NCI-H2227 (cell line): ENCODE data around the gene CAVIN1.
A peak's percentile ranks its signal among the peaks of the same experiment; 100 is the strongest.
"Not testable (repeated sequence)": the region's sequence is repeated elsewhere in the genome, so short reads cannot be mapped to it uniquely, and the experiment has no call there.

Experiments used
- DNase-seq: peaks from one replicate; lab custom pipeline; 2025; ENCODE audit not compliant: unreplicated experiment; lab: John Stamatoyannopoulos, UW

The CAVIN1 gene

DNA sequence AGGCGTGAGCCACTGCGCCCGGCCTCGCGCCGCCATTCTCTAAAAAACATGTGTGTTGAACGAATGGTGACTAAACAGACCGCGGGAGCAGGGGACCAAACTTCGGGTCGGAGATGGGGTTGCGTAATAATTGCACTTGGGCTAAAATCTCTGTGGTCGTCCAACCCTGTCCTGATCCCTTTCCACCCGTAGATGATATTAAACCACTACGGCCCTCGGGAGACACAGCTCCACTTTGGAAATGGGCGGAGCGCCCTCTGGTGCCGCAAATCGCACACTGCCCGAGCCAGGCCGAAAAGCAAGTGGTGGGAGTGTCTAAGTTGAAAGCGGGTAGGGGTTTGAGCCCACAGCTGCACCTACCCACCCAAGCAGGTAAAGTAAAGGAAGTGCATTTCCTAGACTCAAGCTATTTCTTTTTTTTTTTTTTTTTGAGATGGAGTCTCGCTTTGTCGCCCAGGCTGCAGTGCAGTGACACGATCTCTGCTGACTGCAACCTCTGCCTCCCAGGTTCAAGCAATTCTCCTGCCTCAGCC is 17.0 kb downstream of the CAVIN1 start:
- peak; percentile 71 for DNase-seq

DNA sequence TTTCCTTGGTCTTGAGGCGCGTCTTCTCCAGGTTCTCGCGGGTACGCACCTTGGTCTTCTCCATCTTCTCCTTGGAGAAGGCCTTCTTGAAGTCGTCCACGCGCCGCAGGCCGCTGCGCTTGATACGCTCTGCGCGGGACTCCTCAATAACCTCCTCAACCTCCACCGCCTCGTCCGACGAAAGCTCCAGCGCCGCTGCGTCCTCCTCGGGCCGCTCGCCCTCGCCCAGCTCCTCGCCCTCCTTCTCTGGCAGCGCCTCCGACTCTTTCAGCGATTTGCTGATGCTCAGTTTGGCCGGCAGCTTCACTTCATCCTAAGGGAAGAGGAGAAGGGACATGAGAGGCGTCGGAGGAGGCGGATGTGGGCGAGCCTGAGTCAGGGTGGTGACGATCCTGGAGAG is 18.0 kb downstream of the CAVIN1 start:
- DNase-seq: no peak

DNA sequence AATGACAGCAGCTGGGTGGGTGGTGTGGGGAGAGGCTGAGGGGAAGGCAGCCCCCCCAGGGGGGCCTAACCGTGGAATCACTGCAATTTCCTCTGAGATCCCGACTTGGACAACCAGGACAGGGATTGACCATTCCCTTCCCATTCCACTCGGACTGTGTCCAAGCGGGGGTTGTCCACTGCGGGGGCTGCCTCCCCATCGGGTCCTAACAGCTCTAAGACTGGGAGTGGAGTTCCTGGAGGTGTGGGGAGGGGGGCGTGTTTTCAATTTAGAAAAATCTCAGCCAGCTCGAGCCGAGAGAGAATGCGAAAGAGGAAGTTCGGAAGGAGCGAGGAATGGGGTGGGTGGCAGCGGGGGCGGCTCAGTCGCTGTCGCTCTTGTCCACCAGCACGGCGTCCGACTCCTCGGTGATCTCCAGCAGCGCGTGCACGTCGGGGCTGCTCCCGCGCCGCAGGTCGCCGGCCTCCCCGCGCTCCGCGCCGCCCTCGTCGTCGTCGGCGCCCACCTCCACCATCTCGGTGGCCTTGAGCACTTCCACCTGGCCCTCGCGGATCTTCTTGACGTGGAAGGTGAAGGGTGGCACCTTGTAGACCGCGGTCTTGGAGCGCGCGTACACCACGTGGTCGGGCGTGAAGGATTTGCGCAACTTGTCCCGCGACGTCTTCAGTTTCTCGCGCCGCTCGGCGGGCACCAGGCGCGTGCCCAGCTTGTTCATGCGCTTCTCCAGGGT is 18.6 kb downstream of the CAVIN1 start:
- no peak for DNase-seq

DNA sequence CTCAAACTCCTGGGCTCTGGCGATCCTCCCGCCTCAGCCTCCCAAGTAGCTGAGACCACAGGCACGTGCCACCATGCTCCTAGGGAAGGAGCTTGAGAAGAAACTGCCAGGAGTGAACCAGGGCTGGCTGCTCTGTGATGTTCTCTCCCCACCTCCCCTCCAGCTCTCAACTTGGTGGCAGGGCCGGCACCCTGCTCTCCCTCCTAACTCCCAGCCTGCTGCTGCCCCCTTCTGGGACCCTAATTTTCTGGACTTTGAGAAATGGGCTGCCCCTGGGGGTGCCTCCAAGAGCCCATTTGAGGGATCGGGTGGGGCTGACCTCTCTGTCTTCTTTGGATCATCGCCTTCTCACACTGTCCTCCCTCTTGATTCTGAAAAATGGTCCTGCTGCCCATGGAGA is 19.9 kb downstream of the CAVIN1 start:
- DNase-seq: no peak

DNA sequence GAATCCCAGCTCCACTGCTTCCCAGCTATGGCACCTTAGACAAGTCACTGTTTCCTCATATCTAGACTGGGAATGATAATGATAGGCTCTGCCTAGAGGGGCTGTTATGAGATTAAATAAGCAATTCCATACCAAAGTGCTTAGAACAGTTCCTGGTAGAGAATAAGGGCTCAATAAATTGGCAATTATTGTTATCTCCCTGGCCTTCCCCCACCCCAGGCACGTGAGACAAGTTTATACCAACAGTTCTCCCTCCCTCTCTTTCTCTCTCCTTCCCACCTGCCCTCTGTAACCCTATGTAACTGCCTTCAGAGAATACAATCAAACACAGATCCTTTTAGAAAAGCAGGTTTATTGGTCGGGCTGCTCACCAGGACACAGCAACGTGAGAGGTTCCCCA is 20.9 kb downstream of the CAVIN1 start:
- peak; percentile 32 for DNase-seq

DNA sequence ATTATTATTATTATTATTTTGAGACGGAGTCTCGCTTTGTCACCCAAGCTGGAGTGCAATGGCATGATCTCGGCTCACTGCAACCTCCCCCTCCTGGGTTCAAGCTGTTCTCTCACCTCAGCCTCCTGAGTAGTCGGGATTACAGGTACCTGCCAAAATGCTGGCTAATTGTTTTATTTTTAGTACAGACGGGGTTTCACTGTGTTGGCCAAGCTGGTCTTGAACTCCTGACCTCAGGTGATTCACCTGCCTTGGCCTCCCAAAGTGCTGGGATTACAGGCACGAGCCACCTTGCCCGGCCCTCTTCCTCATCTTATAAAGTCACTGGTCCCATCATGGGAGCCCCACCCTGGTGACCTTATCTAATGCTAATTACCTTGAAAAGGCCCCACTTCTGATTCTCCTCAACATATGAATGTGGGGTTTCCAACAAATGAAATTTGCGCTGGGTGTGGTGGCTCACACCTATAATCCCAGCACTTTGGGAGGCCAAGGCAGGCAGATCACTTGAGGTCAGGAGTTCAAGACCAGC is 22.1 kb downstream of the CAVIN1 start:
- not testable (repeated sequence) for DNase-seq

DNA sequence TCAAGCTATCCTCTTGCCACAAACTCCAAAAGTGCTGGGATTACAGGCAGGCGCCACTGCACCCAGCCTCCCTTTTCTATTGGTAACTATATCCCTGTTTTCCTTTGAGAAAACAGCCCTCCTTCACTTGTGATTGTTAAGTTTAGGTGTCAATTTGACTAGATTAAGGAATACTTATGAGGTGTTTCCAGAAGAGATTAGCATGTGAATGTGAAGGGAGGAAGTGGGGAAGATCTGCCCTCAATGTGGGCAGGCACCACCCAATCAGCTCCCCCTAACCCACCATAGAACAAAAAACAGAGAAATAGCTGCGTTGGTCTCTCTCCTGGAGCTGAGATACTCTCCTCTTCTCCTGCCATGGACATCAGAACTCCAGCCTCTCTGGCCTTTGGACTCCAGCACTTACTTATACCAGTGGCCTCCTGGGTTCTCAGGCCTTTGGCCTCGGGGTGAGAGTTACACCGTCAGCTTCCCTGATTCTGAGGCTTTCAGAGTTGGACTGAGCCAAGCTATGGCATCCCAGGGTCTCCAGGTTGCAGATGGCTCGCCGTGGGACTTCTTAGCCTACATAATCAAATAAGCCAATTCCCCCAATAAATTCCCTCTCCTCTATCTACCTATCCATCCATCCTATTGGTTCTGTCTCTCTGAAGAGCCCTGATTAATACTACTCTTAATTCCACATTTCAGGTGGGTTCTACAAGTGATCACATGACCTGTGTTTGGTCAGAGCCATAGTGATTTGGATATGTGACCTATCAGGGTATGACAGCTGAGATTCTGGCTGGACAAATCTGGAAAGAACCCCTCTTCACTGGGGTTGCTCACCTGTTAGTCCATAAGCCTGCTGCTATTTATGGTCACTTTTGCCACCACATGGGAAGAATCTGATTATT is 22.9 kb downstream of the CAVIN1 start:
- DNase-seq: no peak

DNA sequence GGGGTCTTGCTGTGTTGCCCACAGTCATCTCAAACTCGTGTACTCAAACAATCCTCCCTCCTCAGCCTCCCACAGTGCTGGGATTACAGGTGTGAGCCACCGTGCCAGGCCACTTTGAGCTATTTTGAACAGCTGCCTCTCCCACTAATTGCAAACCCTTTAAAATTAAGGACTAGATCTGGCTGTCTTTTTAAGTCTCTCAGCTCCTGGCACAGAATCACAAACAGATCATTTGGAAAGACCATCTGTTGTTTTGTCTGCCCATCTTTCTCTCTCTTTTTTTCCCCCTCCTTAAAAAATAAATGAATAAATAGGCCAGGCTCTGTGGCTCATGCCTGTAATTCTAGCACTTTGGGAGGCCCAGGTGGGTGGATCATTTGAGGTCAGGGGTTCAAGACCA is 23.9 kb downstream of the CAVIN1 start:
- no peak for DNase-seq

DNA sequence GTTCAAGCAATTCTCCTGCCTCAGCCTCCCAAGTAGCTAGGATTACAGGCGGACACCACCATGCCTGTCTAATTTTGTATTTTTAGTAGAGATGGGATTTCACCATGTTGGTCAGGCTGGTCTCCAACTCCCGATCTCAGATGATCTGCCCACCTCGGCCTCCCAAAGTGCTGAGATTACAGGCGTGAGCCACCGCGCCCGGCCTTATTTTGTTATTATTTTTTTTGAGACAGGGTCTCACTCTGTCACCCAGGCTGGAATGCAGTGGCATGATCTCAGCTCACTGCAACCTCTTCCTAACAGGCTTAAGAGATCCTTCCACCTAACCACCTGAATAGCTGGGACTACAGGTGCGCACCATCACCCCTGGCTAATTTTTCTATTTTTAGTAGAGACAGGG is 27.5 kb downstream of the CAVIN1 start:
- DNase-seq: not testable (repeated sequence)

DNA sequence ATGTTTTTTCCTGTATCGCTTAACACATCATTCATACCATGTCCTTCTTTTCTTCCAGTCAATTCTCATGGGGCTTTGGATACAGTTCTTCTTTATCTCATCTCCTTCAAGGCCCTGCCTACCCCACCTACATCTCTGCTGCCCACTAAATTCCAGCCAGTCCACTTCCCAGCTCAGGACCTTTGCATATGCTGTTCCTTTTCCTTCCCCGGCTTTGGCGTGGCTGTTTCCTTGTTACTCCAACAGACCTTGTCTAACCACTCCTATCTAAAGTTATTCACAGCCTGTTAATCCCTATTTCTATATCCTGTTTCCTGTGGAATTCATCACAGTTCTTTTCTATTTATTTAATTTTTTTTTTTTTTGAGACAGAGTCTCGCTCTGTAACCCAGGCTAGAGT is 28.2 kb downstream of the CAVIN1 start:
- DNase-seq: no peak

DNA sequence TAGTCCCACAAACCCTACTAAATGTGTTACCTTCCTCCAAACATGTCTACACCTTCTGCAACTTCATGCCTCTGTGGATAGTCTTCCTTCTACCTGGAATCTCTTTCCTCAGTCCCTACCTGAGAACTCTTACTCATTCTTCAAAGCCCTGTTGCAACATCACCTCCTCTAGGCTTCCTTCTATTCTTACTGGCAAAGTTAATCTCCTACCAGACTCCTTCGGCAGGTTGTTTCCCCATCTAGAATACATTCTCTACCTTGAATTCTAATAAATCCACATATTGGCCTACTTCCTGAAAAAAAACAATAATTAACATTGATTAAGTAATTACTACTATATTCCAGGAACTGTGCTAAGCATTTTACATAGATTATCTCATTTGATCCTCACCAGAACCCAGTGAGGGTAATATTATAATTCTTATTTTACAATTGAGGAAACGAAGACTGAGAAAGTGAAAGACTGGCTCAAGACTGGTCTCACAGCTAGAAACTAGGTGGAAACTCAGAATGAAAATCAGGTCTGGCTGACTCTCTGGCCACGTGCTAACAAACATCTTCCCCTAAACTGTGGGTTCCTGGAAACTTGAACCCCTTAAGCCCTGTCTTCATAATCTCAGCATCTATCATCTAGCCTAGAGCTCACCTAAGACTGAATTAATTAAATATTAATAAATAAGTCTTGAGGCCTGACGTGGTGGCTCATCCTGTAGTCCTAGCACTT is 30.2 kb downstream of the CAVIN1 start:
- DNase-seq: no peak

DNA sequence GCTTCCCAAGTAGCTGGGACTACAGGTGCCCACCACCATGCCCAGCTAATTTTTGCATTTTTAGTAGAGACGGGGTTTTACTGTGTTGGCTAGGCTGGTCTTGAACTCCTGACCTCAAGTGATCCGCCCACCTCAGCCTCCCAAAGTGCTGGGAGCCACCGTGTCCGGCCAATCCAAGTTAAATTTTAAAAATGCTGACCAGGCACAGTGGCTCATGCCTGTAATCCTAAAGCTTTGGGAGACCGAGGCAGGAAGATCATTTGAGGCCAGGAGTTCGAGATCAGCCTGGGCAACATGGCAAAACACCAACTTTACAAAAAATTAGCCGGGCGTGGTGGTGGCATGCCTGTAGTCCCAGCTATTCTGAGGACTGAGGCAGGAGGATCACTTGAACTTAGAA is 31.6 kb downstream of the CAVIN1 start:
- DNase-seq: not testable (repeated sequence)

DNA sequence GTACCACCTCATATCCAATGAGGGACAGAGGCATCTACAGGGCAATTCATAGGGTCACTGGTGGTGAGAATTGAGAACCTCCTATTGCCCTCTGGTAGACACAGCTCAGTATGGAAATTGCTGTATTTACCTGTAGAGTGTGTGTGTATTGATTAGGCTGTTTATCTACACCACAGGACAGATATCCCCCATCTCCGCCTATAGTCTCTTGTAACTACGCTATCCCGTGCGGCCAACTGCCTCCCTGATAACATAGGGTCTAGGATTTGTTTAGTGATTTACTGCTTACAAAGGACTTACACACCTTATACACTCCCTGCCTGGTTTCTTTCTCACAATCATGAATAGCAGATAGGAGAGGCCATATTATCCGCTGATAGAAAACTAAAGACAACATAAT is 33.2 kb downstream of the CAVIN1 start:
- DNase-seq: no peak

DNA sequence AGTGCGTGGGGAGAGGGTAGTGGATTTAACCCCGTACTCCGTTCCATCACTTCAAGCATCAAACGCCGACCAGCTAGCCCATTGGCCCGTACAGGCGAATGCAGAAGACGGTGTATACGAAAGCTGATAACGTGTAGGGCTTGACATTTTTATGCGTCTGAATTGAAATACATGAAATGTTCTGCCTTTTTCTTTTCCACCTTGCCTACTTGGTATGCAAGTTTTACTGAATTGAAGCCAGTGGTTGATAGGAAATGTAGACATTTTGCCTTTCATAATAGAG is 34.0 kb downstream of the CAVIN1 start:
- no peak for DNase-seq

DNA sequence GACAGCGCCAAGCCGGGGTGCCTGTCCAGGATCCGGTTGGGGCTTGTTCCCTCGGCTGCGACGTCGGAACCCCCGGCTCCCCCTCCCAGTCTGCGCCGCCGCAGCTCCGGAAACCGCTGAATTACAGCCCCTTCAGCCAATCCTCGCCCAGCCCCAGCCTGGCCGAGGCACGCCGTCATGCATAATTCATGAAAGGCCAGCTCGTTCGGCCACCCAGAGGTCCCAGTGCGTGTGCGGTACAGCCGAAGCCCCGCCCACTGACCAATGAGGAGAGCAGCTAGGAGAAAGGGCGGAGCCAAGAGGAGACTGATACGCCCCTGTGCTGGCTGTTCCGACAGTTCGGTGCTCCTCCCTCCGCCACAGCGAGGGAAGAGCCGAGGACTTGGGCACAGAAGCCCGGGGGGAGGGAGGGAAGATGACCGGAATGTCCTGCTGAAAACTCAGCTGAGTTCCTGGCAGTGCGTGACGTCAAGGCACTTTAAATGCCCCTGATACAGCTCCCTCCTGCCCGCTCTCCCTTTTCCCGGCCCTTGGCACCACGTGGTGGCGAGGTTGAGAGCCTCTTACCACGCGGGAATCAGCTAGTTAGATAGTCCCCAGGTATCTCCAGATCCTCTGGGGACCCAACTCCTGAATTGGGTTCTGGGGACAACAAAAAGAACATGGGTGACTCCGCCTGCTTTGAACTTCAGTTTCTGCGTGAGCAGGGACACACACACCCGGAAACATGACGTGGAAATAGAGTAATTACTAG is 34.5 kb downstream of the CAVIN1 start, which contains the start of gene STAT3:
Gene STAT3, minus strand, starts transcription at position 62 of the 754 bp plus-strand sequence. CDS start 39,926 bp downstream, outside the sequence.
- peak; percentile 100 for DNase-seq

DNA sequence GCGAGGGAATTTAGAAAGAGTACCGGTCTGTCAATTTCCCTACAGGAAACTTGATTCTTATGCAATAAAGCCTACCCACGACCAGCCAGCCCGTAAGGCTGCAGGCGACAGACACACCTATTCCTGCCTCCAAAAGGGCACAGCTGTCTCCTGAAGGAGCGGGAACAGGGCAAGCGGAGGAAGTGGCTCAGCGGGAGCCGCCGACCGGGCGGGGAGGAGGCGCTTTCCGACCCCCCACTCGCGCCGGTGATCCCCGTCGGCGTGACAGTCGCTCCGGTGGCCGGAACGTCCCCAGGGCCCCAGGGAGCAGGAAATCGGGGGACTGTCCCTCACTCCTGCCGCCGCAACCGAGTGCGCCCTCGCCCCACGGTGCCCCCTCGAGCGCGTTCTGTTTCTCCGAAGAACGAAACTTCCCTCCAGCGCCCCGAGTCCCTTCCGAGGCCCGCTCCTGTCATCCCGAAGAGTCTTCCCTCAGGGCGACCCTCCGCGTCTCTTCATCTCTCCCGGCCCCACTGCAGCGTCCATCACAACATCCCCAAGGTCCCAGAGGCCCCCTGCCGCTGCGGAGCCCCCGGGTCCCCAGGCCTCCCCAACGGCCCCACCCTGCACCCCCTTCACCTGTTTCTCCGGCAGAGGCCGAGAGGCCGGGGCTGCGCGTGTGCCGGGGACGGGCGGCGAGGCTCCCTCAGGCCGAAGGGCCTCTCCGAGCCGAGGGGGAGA is 35.2 kb downstream of the CAVIN1 start:
- DNase-seq: peak; percentile 54

DNA sequence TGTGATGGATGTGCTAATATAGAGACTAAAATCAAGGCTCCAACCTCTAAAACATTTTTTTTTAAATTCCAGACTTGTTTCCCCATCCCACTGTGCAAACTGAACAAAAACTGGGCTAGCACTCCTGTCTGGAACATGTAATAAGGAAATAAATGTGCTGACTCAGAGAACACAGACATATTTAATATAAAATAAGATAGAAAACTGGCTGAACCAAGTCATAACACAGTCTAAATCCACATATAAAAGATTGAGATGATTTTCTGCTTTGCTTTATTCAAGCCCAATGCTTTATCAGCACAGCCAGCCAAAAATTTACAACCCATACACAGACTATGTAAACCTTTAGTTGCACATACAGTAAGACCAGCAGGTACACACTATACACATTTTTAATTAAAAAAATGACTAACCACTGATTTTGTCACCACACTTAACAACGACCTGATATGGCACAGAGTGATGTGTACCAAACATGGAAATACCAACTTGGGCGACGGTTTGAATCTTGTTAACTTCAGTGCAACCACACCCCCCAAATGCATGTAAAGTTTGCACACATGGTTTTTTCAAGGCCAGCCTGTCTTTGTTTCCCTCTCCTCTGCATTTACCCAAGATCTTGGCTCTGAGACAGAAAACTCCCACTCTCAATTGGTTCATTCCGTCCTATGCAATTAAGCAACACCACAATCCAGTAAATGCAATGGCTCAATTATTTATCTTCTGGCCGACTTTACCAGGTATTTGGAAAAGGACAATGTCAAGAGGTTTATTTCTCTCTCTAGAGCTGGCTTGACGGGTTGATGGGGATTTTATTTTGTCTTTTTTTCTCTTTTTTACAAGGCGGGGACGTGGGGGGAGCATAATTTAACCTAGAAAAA is 36.0 kb downstream of the CAVIN1 start:
- DNase-seq: peak; percentile 46

DNA sequence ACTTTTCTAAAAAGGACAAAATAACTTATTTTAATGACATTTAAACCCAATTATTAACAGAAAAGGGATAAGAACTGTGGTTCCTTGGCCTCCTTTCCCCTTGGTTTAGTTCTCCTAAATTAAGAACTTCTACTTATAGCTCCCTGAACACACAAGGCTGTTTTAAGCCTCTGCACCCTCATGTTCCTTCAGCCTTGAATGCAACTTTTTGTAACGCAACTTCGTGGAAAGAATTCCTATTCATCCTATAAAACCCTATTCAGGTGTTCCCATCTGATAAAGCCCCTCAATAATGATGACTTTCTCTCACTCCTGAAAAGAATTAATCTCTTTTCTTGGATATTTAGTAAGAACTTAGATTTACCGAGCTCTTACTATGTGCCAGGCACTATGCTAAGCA is 41.2 kb downstream of the CAVIN1 start:
- DNase-seq: no peak

DNA sequence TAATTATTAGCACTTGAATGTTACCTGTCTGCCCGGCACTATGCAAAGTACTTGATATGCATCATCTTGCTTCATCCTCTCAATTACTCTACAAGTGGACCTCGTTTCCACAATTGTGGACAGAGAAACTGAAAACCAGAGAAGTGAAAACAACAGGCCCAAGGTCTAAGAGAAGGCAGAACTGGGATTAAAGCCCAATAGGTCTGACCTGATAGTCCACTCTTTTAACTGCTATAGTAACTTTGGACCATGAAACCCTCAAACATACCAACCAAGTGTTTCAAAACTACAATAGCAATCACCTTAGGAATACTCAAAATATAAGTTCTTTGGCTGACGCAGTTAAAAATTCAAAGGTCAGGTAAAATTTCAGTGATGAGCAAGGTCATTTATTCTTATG is 42.1 kb downstream of the CAVIN1 start:
- DNase-seq: no peak
